ENCODE results near the gene NAPG. TPM values are rescaled to one million over a fixed set of nuclear protein-coding genes. Genes with fewer than 3 reads are reported as not detected.
"Not testable (repeated sequence)": the region's sequence is repeated elsewhere in the genome, so short reads cannot be mapped to it uniquely, and the experiment has no call there.

Gene NAPG
- total RNA-seq, 1 donor from 2014 or later, result 31.2 TPM

DNA sequence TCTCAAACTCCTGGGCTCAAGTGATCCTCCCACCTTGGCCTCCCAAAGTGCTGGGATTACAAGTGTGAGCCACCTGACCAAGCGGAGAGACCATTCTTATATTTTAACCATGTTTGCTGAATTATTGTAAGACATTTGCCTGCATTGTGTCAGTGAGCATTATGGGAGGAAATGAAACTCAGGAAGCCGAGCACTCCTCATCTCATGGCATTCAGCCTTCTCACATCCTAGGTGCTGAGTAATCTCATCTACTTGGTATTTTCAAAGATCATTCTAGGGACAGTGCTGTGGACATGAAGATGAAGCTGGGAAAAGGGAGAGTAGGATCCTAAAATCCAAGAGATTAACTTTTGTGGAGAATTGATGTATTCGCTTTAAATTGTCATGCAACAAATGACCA, 66.1 kb downstream of the NAPG start:
- Histone ChIP-seq H3K27me3 (ENCODE audit: low read depth) (no peaks in the 10 kb centered on the region), H3K36me3 (no peaks in the 10 kb centered on the region), H3K27ac (replicated peaks) (no peak overlapping the region), H3K9me3 (replicated peaks) (no peaks in the 10 kb centered on the region), H3K4me1 (no peaks in the 10 kb centered on the region), H3K4me3 (no peak overlapping the region)
- intact Hi-C loops (cut with micrococcal nuclease), result no loop called here
- no peak for DNase-seq
- TF ChIP-seq, protein P1, sequence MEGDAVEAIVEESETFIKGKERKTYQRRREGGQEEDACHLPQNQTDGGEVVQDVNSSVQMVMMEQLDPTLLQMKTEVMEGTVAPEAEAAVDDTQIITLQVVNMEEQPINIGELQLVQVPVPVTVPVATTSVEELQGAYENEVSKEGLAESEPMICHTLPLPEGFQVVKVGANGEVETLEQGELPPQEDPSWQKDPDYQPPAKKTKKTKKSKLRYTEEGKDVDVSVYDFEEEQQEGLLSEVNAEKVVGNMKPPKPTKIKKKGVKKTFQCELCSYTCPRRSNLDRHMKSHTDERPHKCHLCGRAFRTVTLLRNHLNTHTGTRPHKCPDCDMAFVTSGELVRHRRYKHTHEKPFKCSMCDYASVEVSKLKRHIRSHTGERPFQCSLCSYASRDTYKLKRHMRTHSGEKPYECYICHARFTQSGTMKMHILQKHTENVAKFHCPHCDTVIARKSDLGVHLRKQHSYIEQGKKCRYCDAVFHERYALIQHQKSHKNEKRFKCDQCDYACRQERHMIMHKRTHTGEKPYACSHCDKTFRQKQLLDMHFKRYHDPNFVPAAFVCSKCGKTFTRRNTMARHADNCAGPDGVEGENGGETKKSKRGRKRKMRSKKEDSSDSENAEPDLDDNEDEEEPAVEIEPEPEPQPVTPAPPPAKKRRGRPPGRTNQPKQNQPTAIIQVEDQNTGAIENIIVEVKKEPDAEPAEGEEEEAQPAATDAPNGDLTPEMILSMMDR (IDR thresholded peaks at IDR 0.05; ENCODE audit: borderline replicate concordance), result no peak

DNA sequence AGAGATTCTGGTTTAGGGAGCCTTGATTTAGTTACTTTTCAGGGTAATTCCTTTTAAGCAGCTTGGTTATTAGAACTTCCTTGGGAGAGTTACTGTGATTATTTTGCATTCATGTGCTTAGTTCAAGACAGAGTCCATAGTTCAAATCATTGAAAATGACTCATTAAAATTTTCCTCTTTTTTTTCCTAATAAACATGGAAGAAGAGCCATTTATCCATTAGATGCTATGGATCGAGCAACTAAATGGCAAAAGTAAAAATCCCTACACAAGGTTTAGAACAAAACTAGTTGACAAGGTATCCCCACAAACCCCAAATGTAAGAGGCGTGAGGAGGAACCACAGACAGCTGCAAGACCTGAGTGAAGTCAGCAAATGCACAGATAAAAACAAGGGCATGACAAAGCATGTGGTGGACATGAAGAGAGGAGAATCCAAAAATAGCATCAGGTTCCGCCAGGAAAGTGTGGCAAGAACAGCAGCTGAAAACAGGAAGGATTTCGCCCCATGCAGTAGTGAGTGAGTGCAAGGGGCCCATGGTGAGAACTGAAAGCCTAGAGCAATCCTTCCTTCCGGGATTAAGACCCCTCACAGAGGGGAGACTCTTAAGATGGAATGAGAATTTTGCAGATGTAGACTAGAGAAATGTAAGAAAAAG, 67.7 kb downstream of the NAPG start:
- H3K9me3 ChIP-seq (replicated peaks); intact Hi-C loops (cut with micrococcal nuclease); DNase-seq; H3K27me3 ChIP-seq (ENCODE audit: low read depth); H3K4me1 ChIP-seq; H3K4me3 ChIP-seq; H3K27ac ChIP-seq (replicated peaks); H3K36me3 ChIP-seq: not testable (repeated sequence)

DNA sequence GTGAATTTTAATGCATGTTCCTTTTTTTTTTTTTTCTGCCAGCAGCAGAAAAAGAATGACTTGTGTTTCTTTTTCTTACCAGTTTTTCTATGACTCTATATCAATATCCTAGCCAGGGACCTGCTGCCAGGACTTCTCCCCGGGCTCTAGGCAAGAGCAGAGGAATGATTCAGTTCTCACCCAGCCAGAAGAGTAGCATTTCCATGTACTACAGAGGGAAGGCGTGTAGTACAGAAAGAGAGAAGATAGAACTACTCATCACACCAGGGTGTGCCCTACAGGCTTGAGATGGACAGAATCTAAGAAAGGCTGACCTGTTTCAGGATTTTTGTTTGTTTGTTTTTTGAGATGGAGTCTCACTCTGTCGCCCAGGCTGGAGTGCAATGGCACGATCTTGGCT, 70.1 kb downstream of the NAPG start:
- H3K4me1 ChIP-seq; intact Hi-C loops (cut with micrococcal nuclease): not testable (repeated sequence)

DNA sequence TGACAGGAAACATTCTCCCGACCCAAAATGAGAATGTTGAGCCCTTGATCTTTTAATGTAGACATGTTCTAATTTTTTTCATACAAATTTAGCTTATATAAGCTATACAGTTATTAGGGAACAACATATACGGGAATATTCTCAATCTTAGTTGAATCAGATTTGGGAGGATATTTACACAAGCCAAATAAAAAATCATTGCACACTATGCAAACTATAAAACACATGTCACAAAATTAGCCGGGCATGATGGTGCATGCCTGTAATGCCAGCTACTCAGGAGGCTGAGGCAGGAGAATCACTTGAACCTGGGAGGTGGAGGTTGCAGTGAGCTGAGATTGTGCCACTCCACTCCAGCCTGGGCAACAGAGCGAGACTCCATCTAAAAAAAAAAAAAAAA, 71.9 kb downstream of the NAPG start:
- H3K27ac ChIP-seq (replicated peaks); H3K36me3 ChIP-seq; DNase-seq; H3K9me3 ChIP-seq (replicated peaks); H3K4me1 ChIP-seq; H3K4me3 ChIP-seq; intact Hi-C loops (cut with micrococcal nuclease); H3K27me3 ChIP-seq (ENCODE audit: low read depth): not testable (repeated sequence)

More for the DNA sequence above, 70.1 kb downstream of the NAPG start:
- DNase-seq; H3K27ac ChIP-seq (replicated peaks); H3K36me3 ChIP-seq; H3K9me3 ChIP-seq (replicated peaks); H3K4me3 ChIP-seq; H3K27me3 ChIP-seq (ENCODE audit: low read depth): not testable (repeated sequence)

DNA sequence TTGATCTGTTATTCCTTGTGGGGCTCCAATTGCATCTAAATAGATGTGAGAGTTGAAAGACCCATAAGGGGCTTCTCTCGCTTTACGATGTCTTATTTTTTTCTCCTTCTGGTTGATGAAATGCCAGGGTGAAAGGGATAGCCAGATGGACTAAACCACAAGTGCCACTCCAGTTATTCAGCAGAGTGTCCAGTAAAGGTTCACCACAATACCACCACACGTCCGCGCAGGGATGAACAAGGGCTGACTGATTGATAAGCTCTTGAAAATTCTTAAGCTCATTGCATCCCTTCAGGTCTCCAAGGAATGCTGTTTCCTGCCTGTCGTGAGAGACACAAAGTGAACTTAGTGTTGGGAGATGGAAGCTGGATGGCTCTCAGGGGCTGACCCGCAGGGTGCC, 74.9 kb downstream of the NAPG start:
- H3K4me1 ChIP-seq; H3K9me3 ChIP-seq (replicated peaks); H3K36me3 ChIP-seq; H3K4me3 ChIP-seq; H3K27me3 ChIP-seq (ENCODE audit: low read depth); DNase-seq; intact Hi-C loops (cut with micrococcal nuclease); H3K27ac ChIP-seq (replicated peaks): not testable (repeated sequence)

Other genes starting within 250 kb of the NAPG start
- 38.0 TPM for gene APCDD1, start 71.4 kb upstream of the NAPG start, total RNA-seq

All from left ventricle myocardium inferior (tissue), 1 donor.